NB4 (cell line): ENCODE data around the gene PEAK3.

Source experiments
- DNase-seq: peaks from one replicate; pipeline ENCODE4 v3.0.0; 2010; ENCODE audit warnings: low read depth
- H3K4me3 ChIP-seq: one replicate; pipeline ENCODE4 v1.5.1; 2011; ENCODE audit warnings: mild to moderate bottlenecking, low read depth, low read length, moderate library complexity
- CTCF ChIP-seq: IDR thresholded peaks from one replicate; pipeline ENCODE4 v1.5.1; 2012; ENCODE audit warnings: low read depth, low read length
- MAX ChIP-seq: IDR thresholded peaks from 2 replicates; pipeline ENCODE4 v1.6.1; 2011; ENCODE audit warnings: low read depth, low read length
- MYC ChIP-seq: IDR thresholded peaks from 2 replicates; pipeline ENCODE4 v1.6.1; 2011; ENCODE audit warnings: low read depth, low read length
- POLR2A ChIP-seq: IDR thresholded peaks from 2 replicates; pipeline ENCODE4 v1.6.1; 2011; ENCODE audit warnings: mild to moderate bottlenecking; ENCODE audit not compliant: insufficient read length; ENCODE audit errors: extremely low read depth

The PEAK3 gene

GRCh38 chr19:2250766-2251105, 31.2 kb downstream of the PEAK3 start:
- no peak for DNase-seq
- TF ChIP-seq MAX (no peak), POLR2A (no peak)
- H3K4me3 ChIP-seq: no peak overlapping the region

- no peak for DNase-seq
- no peak overlapping the region for H3K4me3 ChIP-seq
- TF ChIP-seq MYC (no peak), CTCF (no peak), POLR2A (no peak), MAX (no peak)
Observed at GRCh38 chr19:2249880-2250765, 31.9 kb downstream of the PEAK3 start.

DNA sequence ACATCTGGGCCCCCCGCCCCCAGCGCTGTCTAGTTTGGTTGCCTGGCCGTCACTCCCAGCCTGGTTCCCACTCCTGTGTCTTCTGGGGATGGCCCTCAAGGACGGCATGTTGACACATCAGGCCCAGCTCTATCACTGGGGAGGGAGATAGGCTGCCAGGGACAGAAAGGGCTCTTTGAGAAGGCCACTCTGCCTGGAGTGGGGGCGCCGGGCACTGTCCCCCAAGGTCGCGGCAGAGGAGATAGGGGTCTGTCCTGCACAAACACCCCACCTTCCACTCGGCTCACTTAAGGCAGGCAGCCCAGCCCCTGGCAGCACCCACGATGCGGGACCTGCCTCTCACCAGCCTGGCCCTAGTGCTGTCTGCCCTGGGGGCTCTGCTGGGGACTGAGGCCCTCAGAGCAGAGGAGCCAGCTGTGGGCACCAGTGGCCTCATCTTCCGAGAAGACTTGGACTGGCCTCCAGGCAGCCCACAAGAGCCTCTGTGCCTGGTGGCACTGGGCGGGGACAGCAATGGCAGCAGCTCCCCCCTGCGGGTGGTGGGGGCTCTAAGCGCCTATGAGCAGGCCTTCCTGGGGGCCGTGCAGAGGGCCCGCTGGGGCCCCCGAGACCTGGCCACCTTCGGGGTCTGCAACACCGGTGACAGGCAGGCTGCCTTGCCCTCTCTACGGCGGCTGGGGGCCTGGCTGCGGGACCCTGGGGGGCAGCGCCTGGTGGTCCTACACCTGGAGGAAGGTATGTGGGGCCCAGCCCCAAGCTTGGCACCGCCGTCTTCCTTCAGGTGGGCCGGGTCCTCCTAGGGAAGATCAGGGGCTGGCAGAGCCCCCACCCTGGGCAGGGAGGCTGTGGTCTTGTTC, 32.7 kb downstream of the PEAK3 start, which contains the start of gene AMH:
Gene AMH (plus strand): TSS at position 314 of the 857 bp plus-strand sequence. CDS start 10 bp downstream, at position 324.
- TF ChIP-seq MAX: no peak
- TF ChIP-seq CTCF: no peak
- no peak for TF ChIP-seq MYC
- DNase-seq: no peak
- no peak within 1 kb of the TSS for H3K4me3 ChIP-seq

GRCh38 chr19:2248136-2249009, 33.6 kb downstream of the PEAK3 start:
- DNase-seq: no peak
- TF ChIP-seq CTCF (no peak), MYC (no peak), MAX (no peak), POLR2A (no peak)
- H3K4me3 ChIP-seq: no peak overlapping the region

DNA sequence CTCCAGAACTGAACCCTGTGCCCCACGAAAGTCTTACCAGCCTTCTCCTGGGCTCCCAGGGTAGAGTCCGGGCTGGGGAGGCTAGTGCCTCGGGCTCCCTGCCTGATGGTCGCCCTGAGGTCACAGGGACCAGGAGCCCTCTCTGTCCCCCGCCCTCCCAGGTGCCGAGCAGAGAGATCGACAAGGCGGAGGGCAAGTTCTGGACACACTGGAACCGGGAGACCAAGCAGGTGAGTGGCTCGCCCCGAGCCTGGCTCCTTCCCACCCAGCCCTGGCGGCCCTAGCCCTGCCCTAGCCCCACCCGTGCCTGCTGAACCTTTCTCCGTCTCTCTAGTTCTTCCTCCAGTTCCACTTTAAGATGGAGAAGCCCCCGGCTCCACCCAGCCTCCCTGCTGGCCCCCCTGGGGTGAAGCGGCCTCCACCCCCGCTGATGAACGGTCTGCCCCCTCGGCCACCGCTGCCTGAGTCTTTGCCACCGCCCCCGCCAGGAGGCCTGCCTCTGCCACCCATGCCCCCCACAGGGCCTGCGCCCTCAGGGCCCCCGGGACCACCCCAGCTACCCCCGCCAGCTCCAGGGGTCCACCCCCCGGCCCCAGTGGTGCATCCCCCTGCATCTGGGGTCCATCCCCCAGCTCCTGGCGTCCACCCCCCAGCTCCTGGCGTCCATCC, 34.4 kb downstream of the PEAK3 start:
- no peak for DNase-seq
- no peak for TF ChIP-seq MYC
- TF ChIP-seq CTCF: no peak
- no peak for TF ChIP-seq POLR2A
- TF ChIP-seq MAX: no peak
- no peak overlapping the region for H3K4me3 ChIP-seq
